MM.1S (cell line): Measurements from ENCODE around the gene MRPL1.

Experiments used
- CTCF ChIP-seq: fragments of 300-600 bp; sonication (generic); IDR thresholded peaks from 2 replicates; pipeline ENCODE4 v1.5.1; 2016; ENCODE audit warnings: antibody characterized with exemption, low read length, mixed read lengths
- EZH2 ChIP-seq: fragments of 300-600 bp; sonication (generic); optimal IDR thresholded peaks from 2 replicates; pipeline ENCODE3; 2017; ENCODE audit warnings: low read depth, mild to moderate bottlenecking, antibody characterized with exemption, low read length, mixed read lengths

- TF ChIP-seq CTCF: no peak
- TF ChIP-seq EZH2: no peak
Observed at GRCh38 chr4:77872723-77873445, 10.3 kb downstream of the MRPL1 start.
